SH-SY5Y (cell line): ENCODE data around the gene GIGYF2.

ENCODE experiments used
- GATA2 ChIP-seq: IDR thresholded peaks from 2 replicates; pipeline ENCODE4 v1.6.1; 2011; ENCODE audit warnings: mild to moderate bottlenecking, low read depth, low read length
- GATA3 ChIP-seq: IDR thresholded peaks from 2 replicates; pipeline ENCODE4 v1.6.1; 2011; ENCODE audit warnings: low read depth, mild to moderate bottlenecking, low read length, moderate library complexity

DNA sequence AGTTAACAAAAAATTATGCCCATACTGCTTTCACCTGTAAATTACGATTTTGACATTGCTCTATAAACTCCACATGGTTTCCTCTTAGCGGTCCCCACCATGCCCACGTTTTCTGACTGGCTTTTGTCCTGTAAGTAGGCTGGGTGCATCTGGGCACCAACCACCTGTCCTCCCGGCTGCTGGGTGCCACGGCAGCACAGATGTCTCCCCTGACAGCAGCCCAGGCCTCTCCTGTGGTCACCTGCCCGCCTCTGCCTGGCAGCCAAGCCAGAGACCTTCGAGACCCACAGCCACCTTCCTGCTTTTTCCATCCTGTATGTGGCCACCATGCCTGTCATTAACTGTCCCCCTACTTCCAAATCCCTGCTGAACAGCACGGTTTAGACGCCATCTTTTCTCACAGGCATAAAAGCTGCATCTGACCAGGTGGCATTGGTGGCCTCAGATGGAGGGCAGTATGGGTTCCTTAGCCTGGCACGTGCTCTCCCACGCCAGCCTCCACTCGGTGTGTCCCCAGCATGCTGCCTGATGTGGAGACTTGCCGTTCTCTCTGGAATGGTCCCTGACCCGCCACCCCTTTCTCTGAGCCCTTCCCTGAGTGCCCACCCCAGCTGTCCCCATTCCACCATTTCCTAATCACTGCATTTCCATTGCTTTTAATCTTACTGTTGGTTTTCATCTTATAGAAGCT lies 191.9 kb downstream of the GIGYF2 start:
- TF ChIP-seq GATA3 = no peak
- TF ChIP-seq GATA2 = no peak
